SKM-1 treated with dmso at 0.1 percent for 144 hours (cell line): ENCODE results near the gene GLTP.

ENCODE experiments used
- DNase-seq: peaks from one replicate; lab custom pipeline; 2025; ENCODE audit not compliant: unreplicated experiment; lab: John Stamatoyannopoulos, UW

Gene GLTP

GRCh38 chr12:109803678-109804077 lies 76.7 kb downstream of the GLTP start:
- no peak for DNase-seq

- no peak for DNase-seq
Measured at GRCh38 chr12:109802828-109803227, 77.5 kb downstream of the GLTP start.
